Retinal pigment epithelial cell (primary cell): ENCODE measurements around the gene ATP9B.

ENCODE experiments used
- DNase-seq: peaks from one replicate; pipeline ENCODE4 v3.0.0-alpha.2; 2010; ENCODE audit warnings: low read depth
- H3K4me3 ChIP-seq: 2 replicates; pipeline ENCODE4 v1.5.1; 2011; ENCODE audit warnings: mild to moderate bottlenecking, low read length, control low read depth, moderate library complexity
- TF ChIP-seq, protein P1 (sequence below): conservative IDR thresholded peaks from 2 replicates; pipeline ENCODE4 v1.5.1; 2011; ENCODE audit warnings: low read depth, low read length, control low read depth, inconsistent platforms

ATP9B gene

GRCh38 chr18:79411614-79412526 is 342.7 kb downstream of the ATP9B start:
- DNase-seq, result no peak
- TF ChIP-seq, protein P1, sequence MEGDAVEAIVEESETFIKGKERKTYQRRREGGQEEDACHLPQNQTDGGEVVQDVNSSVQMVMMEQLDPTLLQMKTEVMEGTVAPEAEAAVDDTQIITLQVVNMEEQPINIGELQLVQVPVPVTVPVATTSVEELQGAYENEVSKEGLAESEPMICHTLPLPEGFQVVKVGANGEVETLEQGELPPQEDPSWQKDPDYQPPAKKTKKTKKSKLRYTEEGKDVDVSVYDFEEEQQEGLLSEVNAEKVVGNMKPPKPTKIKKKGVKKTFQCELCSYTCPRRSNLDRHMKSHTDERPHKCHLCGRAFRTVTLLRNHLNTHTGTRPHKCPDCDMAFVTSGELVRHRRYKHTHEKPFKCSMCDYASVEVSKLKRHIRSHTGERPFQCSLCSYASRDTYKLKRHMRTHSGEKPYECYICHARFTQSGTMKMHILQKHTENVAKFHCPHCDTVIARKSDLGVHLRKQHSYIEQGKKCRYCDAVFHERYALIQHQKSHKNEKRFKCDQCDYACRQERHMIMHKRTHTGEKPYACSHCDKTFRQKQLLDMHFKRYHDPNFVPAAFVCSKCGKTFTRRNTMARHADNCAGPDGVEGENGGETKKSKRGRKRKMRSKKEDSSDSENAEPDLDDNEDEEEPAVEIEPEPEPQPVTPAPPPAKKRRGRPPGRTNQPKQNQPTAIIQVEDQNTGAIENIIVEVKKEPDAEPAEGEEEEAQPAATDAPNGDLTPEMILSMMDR, result no peak
- no peak overlapping the region for H3K4me3 ChIP-seq

- no peak overlapping the region for H3K4me3 ChIP-seq
- no peak for DNase-seq
- TF ChIP-seq, protein P1, result no peak
Observed at GRCh38 chr18:79413025-79413424, 343.8 kb downstream of the ATP9B start.

GRCh38 chr18:79413426-79413825 is 344.2 kb downstream of the ATP9B start:
- DNase-seq, result no peak
- no peak overlapping the region for H3K4me3 ChIP-seq

GRCh38 chr18:79413901-79414300 is 344.7 kb downstream of the ATP9B start:
- H3K4me3 ChIP-seq, result no peak overlapping the region
- TF ChIP-seq, protein P1, result no peak
- DNase-seq, result no peak

More at GRCh38 chr18:79413426-79413825, 344.2 kb downstream of the ATP9B start:
- TF ChIP-seq, protein P1, result no peak

DNA sequence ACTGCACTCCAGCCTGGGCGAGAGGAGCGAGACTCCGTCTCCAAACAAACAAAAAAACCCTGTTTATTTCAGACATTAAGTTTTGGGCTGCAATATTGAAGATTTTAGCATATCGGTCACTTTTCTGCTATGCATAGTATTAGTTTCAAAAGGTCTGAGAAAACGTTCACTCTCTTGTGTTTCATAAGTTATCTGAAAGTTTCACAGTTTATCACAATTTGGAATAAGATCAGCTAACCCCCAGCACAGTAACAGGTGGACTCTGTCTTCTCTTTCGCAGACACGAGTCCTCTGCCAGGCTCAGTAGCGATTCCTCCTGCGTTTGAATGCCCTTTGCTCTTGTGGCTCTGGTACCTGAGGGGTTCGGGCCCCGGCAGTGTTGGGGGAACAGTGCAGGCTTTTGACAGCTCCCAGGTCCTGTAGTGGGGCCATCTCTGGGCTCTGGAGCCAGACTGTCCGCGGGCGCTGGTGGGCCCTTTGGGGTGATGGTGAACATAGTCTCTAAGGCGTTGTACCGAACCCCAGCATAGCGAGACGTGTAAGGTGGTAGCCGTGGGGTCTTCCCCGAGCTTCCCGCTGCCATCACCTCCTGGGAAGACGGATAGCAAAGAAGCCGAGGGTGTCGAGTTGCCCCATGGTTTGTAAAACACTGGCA is 347.0 kb downstream of the ATP9B start:
- DNase-seq, result no peak
- H3K4me3 ChIP-seq, result no peak overlapping the region
- TF ChIP-seq, protein P1, result no peak

GRCh38 chr18:79416677-79417052 is 347.5 kb downstream of the ATP9B start:
- DNase-seq, result no peak
- TF ChIP-seq, protein P1, result no peak

More at GRCh38 chr18:79416677-79417052, 347.5 kb downstream of the ATP9B start:
- no peak overlapping the region for H3K4me3 ChIP-seq
